ENCODE measurements around the gene ADAMTS14. TPM values are rescaled to one million over a fixed set of nuclear protein-coding genes. Genes with fewer than 3 reads are reported as not detected.

Gene ADAMTS14
- total RNA-seq, 4 donors from 2014 or later = 0.15 to 0.51 (median 0.40) TPM

- Histone ChIP-seq H3K9me3 (no peaks in the 10 kb centered on the region), H3K27me3 (peaks cover 4% of the 10 kb centered on the region), H3K4me1 (peaks cover 21% of the 10 kb centered on the region), H3K4me3 (no peak overlapping the region), H3K36me3 (no peaks in the 10 kb centered on the region), H3K27ac (no peak overlapping the region)
- no peak for TF ChIP-seq POLR2A (IDR thresholded peaks at IDR 0.05)
- no peak for TF ChIP-seq CTCF (IDR thresholded peaks at IDR 0.05)
- TF ChIP-seq EP300 (IDR thresholded peaks at IDR 0.05) = no peak
- no peak for TF ChIP-seq POLR2AphosphoS5 (IDR thresholded peaks at IDR 0.05)
- WGBS = 93% methylated on average over 9 of the region's 9 CpGs
- no peak for DNase-seq (ENCODE audit: low spot score in 2 of 2)
These were observed 108.1 kb downstream of the ADAMTS14 start for GRCh38 chr10:70780370-70780760.

- no peak for TF ChIP-seq POLR2A (IDR thresholded peaks at IDR 0.05)
- TF ChIP-seq POLR2AphosphoS5 (IDR thresholded peaks at IDR 0.05) = no peak
- no peak for TF ChIP-seq CTCF (IDR thresholded peaks at IDR 0.05)
- TF ChIP-seq EP300 (IDR thresholded peaks at IDR 0.05) = no peak
- peaks cover 4% of the 10 kb centered on the region for H3K27me3 ChIP-seq
- H3K36me3 ChIP-seq = no peaks in the 10 kb centered on the region
- WGBS = 97% methylated on average over 4 of the region's 4 CpGs
- H3K4me1 ChIP-seq = peaks cover 21% of the 10 kb centered on the region
- no peak for DNase-seq (ENCODE audit: low spot score in 2 of 2)
- H3K9me3 ChIP-seq = no peaks in the 10 kb centered on the region
- no peak overlapping the region for H3K27ac ChIP-seq
- H3K4me3 ChIP-seq = no peak overlapping the region
These were observed 108.5 kb downstream of the ADAMTS14 start for GRCh38 chr10:70780772-70781171.

- TF ChIP-seq POLR2AphosphoS5 (IDR thresholded peaks at IDR 0.05) (no peak), POLR2A (IDR thresholded peaks at IDR 0.05) (no peak), CTCF (IDR thresholded peaks at IDR 0.05) (no peak), EP300 (IDR thresholded peaks at IDR 0.05) (no peak)
- Histone ChIP-seq H3K27ac (no peak overlapping the region), H3K27me3 (peaks cover 4% of the 10 kb centered on the region), H3K9me3 (no peaks in the 10 kb centered on the region), H3K4me3 (no peak overlapping the region), H3K36me3 (no peaks in the 10 kb centered on the region), H3K4me1 (peaks cover 21% of the 10 kb centered on the region)
- WGBS = 100% methylated on average over 5 of the region's 8 CpGs
- no peak for DNase-seq (ENCODE audit: low spot score in 2 of 2)
These were observed 109.2 kb downstream of the ADAMTS14 start for GRCh38 chr10:70781461-70782051.

GRCh38 chr10:70782086-70782745, 109.9 kb downstream of the ADAMTS14 start:
- no peaks in the 10 kb centered on the region for H3K9me3 ChIP-seq
- H3K36me3 ChIP-seq = no peaks in the 10 kb centered on the region
- no peak overlapping the region for H3K4me3 ChIP-seq
- TF ChIP-seq POLR2A (IDR thresholded peaks at IDR 0.05) = no peak
- TF ChIP-seq CTCF (IDR thresholded peaks at IDR 0.05) = no peak
- TF ChIP-seq POLR2AphosphoS5 (IDR thresholded peaks at IDR 0.05) = no peak
- TF ChIP-seq EP300 (IDR thresholded peaks at IDR 0.05) = no peak
- H3K27ac ChIP-seq = no peak overlapping the region
- 77% methylated on average over 3 of the region's 4 CpGs for WGBS
- no peak for DNase-seq (ENCODE audit: low spot score in 2 of 2)
- H3K4me1 ChIP-seq = peaks cover 21% of the 10 kb centered on the region
- H3K27me3 ChIP-seq = peaks cover 4% of the 10 kb centered on the region

- H3K27ac ChIP-seq = no peak overlapping the region
- H3K4me1 ChIP-seq = peaks cover 21% of the 10 kb centered on the region
- DNase-seq (ENCODE audit: low spot score in 2 of 2) = no peak
- no peaks in the 10 kb centered on the region for H3K9me3 ChIP-seq
- H3K36me3 ChIP-seq = no peaks in the 10 kb centered on the region
- H3K27me3 ChIP-seq = peaks cover 4% of the 10 kb centered on the region
- no peak overlapping the region for H3K4me3 ChIP-seq
- WGBS = 85% methylated on average over 11 of the region's 11 CpGs
- TF ChIP-seq EP300 (IDR thresholded peaks at IDR 0.05) (no peak), CTCF (IDR thresholded peaks at IDR 0.05) (no peak), POLR2AphosphoS5 (IDR thresholded peaks at IDR 0.05) (no peak), POLR2A (IDR thresholded peaks at IDR 0.05) (no peak)
These were observed 110.7 kb downstream of the ADAMTS14 start for GRCh38 chr10:70782746-70783680.
